Vagina (tissue), 2 donors: ENCODE measurements around the gene HYCC1. TPM values are rescaled to one million over a fixed set of nuclear protein-coding genes. Genes with fewer than 3 reads are reported as not detected.
"Not testable (repeated sequence)": the region's sequence is repeated elsewhere in the genome, so short reads cannot be mapped to it uniquely, and the experiment has no call there.

ENCODE experiments used
- DNase-seq, 2 donors: peaks; one replicate each; pipeline ENCODE4 v3.0.0-alpha.2; 2017; ENCODE audit errors: extremely low spot score in 2 of 2
- H3K27ac ChIP-seq: fragments of 200-600 bp; sonication (generic); one replicate; pipeline ENCODE4 v1.5.1; 2019
- H3K27me3 ChIP-seq: fragments of 200-600 bp; sonication (generic); one replicate; pipeline ENCODE4 v1.5.1; 2019
- H3K36me3 ChIP-seq, 2 donors: fragments of 200-600 bp; sonication (generic); one replicate each; pipeline ENCODE4 v1.5.1; 2017 to 2019
- H3K4me1 ChIP-seq: fragments of 200-600 bp; sonication (generic); one replicate; pipeline ENCODE4 v1.5.1; 2019
- H3K4me3 ChIP-seq, 2 donors: fragments of 200-600 bp; sonication (generic); 1 replicate in 1 of 2; 2 replicates in 1 of 2; pipeline ENCODE4 v1.5.1; 2016 to 2019
- H3K9me3 ChIP-seq: fragments of 200-600 bp; sonication (generic); one replicate; pipeline ENCODE4 v1.5.1; 2019
- CTCF ChIP-seq, 3 experiments: fragments of 450-650 bp in 2 of 3; fragments of 200-600 bp in 1 of 3; sonication (generic) in 1 of 3; IDR thresholded peaks; one replicate each; pipeline ENCODE4 v1.5.1; 2017 to 2019; ENCODE audit warnings: antibody characterized with exemption in 3 of 3, mild to moderate bottlenecking in 2 of 3, moderate library complexity in 2 of 3
- POLR2A ChIP-seq, 2 donors: fragments of 450-650 bp; IDR thresholded peaks; one replicate each; pipeline ENCODE4 v1.6.1; 2017; ENCODE audit warnings: antibody characterized with exemption in 2 of 2, mild to moderate bottlenecking in 2 of 2, moderate library complexity in 2 of 2
- POLR2AphosphoS5 ChIP-seq, 2 donors: sonication (generic); formaldehyde crosslinking; IDR thresholded peaks; one replicate each; pipeline ENCODE4 v1.9.0; 2017; ENCODE audit warnings: antibody characterized with exemption in 2 of 2, mild to moderate bottlenecking in 2 of 2, low read depth in 1 of 2; ENCODE audit not compliant: insufficient read depth in 1 of 2
- intact Hi-C: fragments of 100-400 bp; cut with DNase I; formaldehyde crosslinking; loops from one replicate; pipeline ENCODE4 v1.15.1; 2023
- total RNA-seq: library from RNA; depleted of rRNA; stranded (reverse); fragments of >200 nt; gene quantifications from one replicate; pipeline ENCODE4 v1.2.3, GENCODE V29; 2016

The HYCC1 gene
- total RNA-seq, 1 donor from 2014 or later = 23.6 TPM

GRCh38 chr7:22983257-22983855 lies 30.6 kb downstream of the HYCC1 start:
- Histone ChIP-seq H3K4me1 (no peaks in the 10 kb centered on the region), H3K9me3 (no peaks in the 10 kb centered on the region), H3K27ac (no peak overlapping the region), H3K27me3 (no peaks in the 10 kb centered on the region), H3K36me3 (no peaks in the 10 kb centered on the region), H3K4me3 (no peak overlapping the region)
- no peak for TF ChIP-seq CTCF (IDR thresholded peaks at IDR 0.05)
- no peak for TF ChIP-seq POLR2A (IDR thresholded peaks at IDR 0.05)
- no peak for TF ChIP-seq POLR2AphosphoS5 (IDR thresholded peaks at IDR 0.05; ENCODE audit: insufficient read depth in 1 of 2, low read depth in 1 of 2)
- DNase-seq = no peak
- intact Hi-C loops = no loop called here

- intact Hi-C loops = no loop called here
- no peaks in the 10 kb centered on the region for H3K27me3 ChIP-seq
- DNase-seq = no peak
- no peaks in the 10 kb centered on the region for H3K9me3 ChIP-seq
- H3K4me1 ChIP-seq = no peaks in the 10 kb centered on the region
- peaks cover 0 to 15% of the 10 kb centered on the region in 2 donors for H3K36me3 ChIP-seq
- H3K27ac ChIP-seq = no peak overlapping the region
- TF ChIP-seq CTCF (IDR thresholded peaks at IDR 0.05) (no peak), POLR2A (IDR thresholded peaks at IDR 0.05) (no peak), POLR2AphosphoS5 (IDR thresholded peaks at IDR 0.05; ENCODE audit: insufficient read depth in 1 of 2, low read depth in 1 of 2) (no peak)
- H3K4me3 ChIP-seq = no peak overlapping the region
These were observed 33.5 kb downstream of the HYCC1 start for GRCh38 chr7:22980422-22980821.

GRCh38 chr7:22979861-22980260 lies 34.1 kb downstream of the HYCC1 start:
- Histone ChIP-seq H3K36me3 (peaks cover 0 to 17% of the 10 kb centered on the region in 2 donors), H3K27ac (no peak overlapping the region), H3K4me1 (no peaks in the 10 kb centered on the region), H3K4me3 (no peak overlapping the region), H3K27me3 (no peaks in the 10 kb centered on the region), H3K9me3 (no peaks in the 10 kb centered on the region)
- TF ChIP-seq CTCF (IDR thresholded peaks at IDR 0.05) (no peak), POLR2A (IDR thresholded peaks at IDR 0.05) (no peak), POLR2AphosphoS5 (IDR thresholded peaks at IDR 0.05; ENCODE audit: insufficient read depth in 1 of 2, low read depth in 1 of 2) (no peak)
- intact Hi-C loops = no loop called here
- no peak for DNase-seq

GRCh38 chr7:22979251-22979650 lies 34.7 kb downstream of the HYCC1 start:
- no peak overlapping the region for H3K4me3 ChIP-seq
- no peaks in the 10 kb centered on the region for H3K9me3 ChIP-seq
- H3K27ac ChIP-seq = no peak overlapping the region
- no peaks in the 10 kb centered on the region for H3K27me3 ChIP-seq
- H3K4me1 ChIP-seq = no peaks in the 10 kb centered on the region
- DNase-seq = no peak
- intact Hi-C loops = no loop called here
- H3K36me3 ChIP-seq = peaks cover 0 to 17% of the 10 kb centered on the region in 2 donors
- TF ChIP-seq POLR2AphosphoS5 (IDR thresholded peaks at IDR 0.05; ENCODE audit: insufficient read depth in 1 of 2, low read depth in 1 of 2) (no peak), CTCF (IDR thresholded peaks at IDR 0.05) (no peak), POLR2A (IDR thresholded peaks at IDR 0.05) (no peak)

GRCh38 chr7:22974636-22975035 lies 39.3 kb downstream of the HYCC1 start:
- H3K9me3 ChIP-seq, DNase-seq, H3K27ac ChIP-seq, intact Hi-C loops, H3K4me3 ChIP-seq, H3K4me1 ChIP-seq, H3K27me3 ChIP-seq: not testable (repeated sequence)
- H3K36me3 ChIP-seq = peaks cover 0 to 25% of the 10 kb centered on the region in 2 donors
